NOMO-1 treated with DMSO at 0.1 percent for 48 hours (cell line): Measurements from ENCODE around the gene UXS1.

Experiments
- DNase-seq: peaks from one replicate; lab custom pipeline; 2025; ENCODE audit not compliant: unreplicated experiment; lab: John Stamatoyannopoulos, UW

The UXS1 gene

GRCh38 chr2:106161938-106162820 lies 31.9 kb downstream of the UXS1 start:
- no peak for DNase-seq

GRCh38 chr2:106161341-106161740 lies 32.8 kb downstream of the UXS1 start:
- DNase-seq: no peak

- DNase-seq: peak; percentile 48
These were observed 33.3 kb downstream of the UXS1 start for GRCh38 chr2:106160786-106161261.

- DNase-seq: peak; percentile 51
These were observed 34.0 kb downstream of the UXS1 start for GRCh38 chr2:106159866-106160785.

GRCh38 chr2:106158871-106159270 lies 35.2 kb downstream of the UXS1 start:
- no peak for DNase-seq

GRCh38 chr2:106158131-106158530 lies 36.0 kb downstream of the UXS1 start:
- no peak for DNase-seq

- no peak for DNase-seq
These were observed 36.7 kb downstream of the UXS1 start for GRCh38 chr2:106157416-106157815.

GRCh38 chr2:106156305-106157296 lies 37.5 kb downstream of the UXS1 start:
- no peak for DNase-seq

GRCh38 chr2:106153781-106154180 lies 40.3 kb downstream of the UXS1 start:
- no peak for DNase-seq

- DNase-seq: no peak
These were observed 46.4 kb downstream of the UXS1 start for GRCh38 chr2:106147665-106148064.

GRCh38 chr2:106147159-106147558 lies 46.9 kb downstream of the UXS1 start:
- no peak for DNase-seq

GRCh38 chr2:106144621-106145331 lies 49.3 kb downstream of the UXS1 start:
- no peak for DNase-seq

GRCh38 chr2:106143495-106144215 lies 50.4 kb downstream of the UXS1 start:
- DNase-seq: no peak

GRCh38 chr2:106142683-106143082 lies 51.4 kb downstream of the UXS1 start:
- no peak for DNase-seq

GRCh38 chr2:106140913-106141312 lies 53.2 kb downstream of the UXS1 start:
- DNase-seq: no peak

- no peak for DNase-seq
These were observed 54.0 kb downstream of the UXS1 start for GRCh38 chr2:106140113-106140512.

- no peak for DNase-seq
These were observed 54.7 kb downstream of the UXS1 start for GRCh38 chr2:106139238-106139935.

- DNase-seq: no peak
These were observed 55.4 kb downstream of the UXS1 start for GRCh38 chr2:106138543-106139237.
